ENCODE measurements around the gene ST7. TPM values are rescaled to one million over a fixed set of nuclear protein-coding genes. Genes with fewer than 3 reads are reported as not detected.
A peak's percentile ranks its signal among the peaks of the same experiment; 100 is the strongest.

The ST7 gene
- total and polyA plus RNA-seq, 2 of the 13 experiments (the other 11 are each of a cell fraction or from before 2014, with no cell fraction given), result 17.3 to 23.5 TPM

GRCh38 chr7:117011419-117012260 is 58.3 kb downstream of the ST7 start:
- Histone ChIP-seq H3K27ac (ENCODE audit: extremely low read length, insufficient read depth, low read length) (no peak overlapping the region), H3K36me3 (replicated peaks in 1 of 2; ENCODE audit: control insufficient read depth in 1 of 2, insufficient read depth in 2 of 2, low read length in 2 of 2) (no peaks in the 10 kb centered on the region), H3K9ac (ENCODE audit: insufficient read depth, low read depth, low read length) (no peak overlapping the region), H3K4me2 (ENCODE audit: low read depth, low read length) (no peak overlapping the region), H3K4me3 (replicated peaks in 1 of 3; ENCODE audit: insufficient read depth in 1 of 3, low read depth in 2 of 3, low read length in 3 of 3) (no peak overlapping the region), H2AFZ (ENCODE audit: low read length) (no peak overlapping the region), H4K20me1 (ENCODE audit: insufficient read depth, low read length) (no peaks in the 10 kb centered on the region), H3K79me2 (ENCODE audit: insufficient read depth, low read length) (no peaks in the 10 kb centered on the region), H3K9me3 (ENCODE audit: low read length) (no peaks in the 10 kb centered on the region), H3K4me1 (ENCODE audit: insufficient read depth, low read length) (no peaks in the 10 kb centered on the region), H3K27me3 (ENCODE audit: control insufficient read depth in 1 of 2, insufficient read depth in 2 of 2, low read length in 2 of 2) (no peaks in the 10 kb centered on the region)
- DNase-seq (ENCODE audit: low spot score) (no peak), ATAC-seq (no peak), FAIRE-seq (no peak)
- TF ChIP-seq ZNF652 (CRISPR knock-in tag; IDR thresholded peaks at IDR 0.05; ENCODE audit: borderline replicate concordance, low read depth), result peak; percentile 72
- TF ChIP-seq SNAI1 (CRISPR knock-in tag; IDR thresholded peaks at IDR 0.05; ENCODE audit: borderline replicate concordance), result no peak
- POLR2A ChIA-PET, result no interaction called here
- CTCF ChIA-PET (ENCODE audit: low intra/inter-chr PET ratio, low total read pairs), result no interaction called here
- 80% methylated on average over 6 of the region's 6 CpGs for WGBS (ENCODE audit: low lambda C conversion rate)
- in situ Hi-C loops (cut with HindIII; ENCODE audit: extremely low pct_ligation_motif_present, low pct_unique_long_range_greater_than_20kb), result no loop called here
- no TSS peak for BruUV-seq (replicated peaks)
- intact Hi-C loops (cut with micrococcal nuclease; ENCODE audit: unreplicated experiment), result loop anchor here (1.0 kb wide), 1 partner anchor 81 kb away; no protein-coding TSS in a partner anchor

GRCh38 chr7:117012284-117012683 is 59.0 kb downstream of the ST7 start:
- no peaks in the 10 kb centered on the region for H3K4me1 ChIP-seq (ENCODE audit: insufficient read depth, low read length)
- intact Hi-C loops (cut with micrococcal nuclease; ENCODE audit: unreplicated experiment) (loop anchor here (1.0 kb wide), 1 partner anchor 82 kb away; no protein-coding TSS in a partner anchor), in situ Hi-C loops (cut with HindIII; ENCODE audit: extremely low pct_ligation_motif_present, low pct_unique_long_range_greater_than_20kb) (no loop called here)
- H3K27ac ChIP-seq (ENCODE audit: extremely low read length, insufficient read depth, low read length), result no peak overlapping the region
- no peaks in the 10 kb centered on the region for H3K36me3 ChIP-seq (replicated peaks in 1 of 2; ENCODE audit: control insufficient read depth in 1 of 2, insufficient read depth in 2 of 2, low read length in 2 of 2)
- no peaks in the 10 kb centered on the region for H3K27me3 ChIP-seq (ENCODE audit: control insufficient read depth in 1 of 2, insufficient read depth in 2 of 2, low read length in 2 of 2)
- no peaks in the 10 kb centered on the region for H3K79me2 ChIP-seq (ENCODE audit: insufficient read depth, low read length)
- no peak overlapping the region for H3K4me3 ChIP-seq (replicated peaks in 1 of 3; ENCODE audit: insufficient read depth in 1 of 3, low read depth in 2 of 3, low read length in 3 of 3)
- no peaks in the 10 kb centered on the region for H4K20me1 ChIP-seq (ENCODE audit: insufficient read depth, low read length)
- H3K9me3 ChIP-seq (ENCODE audit: low read length), result no peaks in the 10 kb centered on the region
- POLR2A ChIA-PET, result no interaction called here
- no peak overlapping the region for H2AFZ ChIP-seq (ENCODE audit: low read length)
- H3K4me2 ChIP-seq (ENCODE audit: low read depth, low read length), result no peak overlapping the region
- DNase-seq (ENCODE audit: low spot score) (no peak), ATAC-seq (no peak), FAIRE-seq (no peak)
- no peak overlapping the region for H3K9ac ChIP-seq (ENCODE audit: insufficient read depth, low read depth, low read length)
- 82% methylated on average over 2 of the region's 2 CpGs for WGBS (ENCODE audit: low lambda C conversion rate)
- CTCF ChIA-PET (ENCODE audit: low intra/inter-chr PET ratio, low total read pairs), result interaction anchor here (0.9 to 1.2 kb wide), 3 partner anchors 81 to 414 kb away, joined by 3 read pairs; no protein-coding TSS in a partner anchor
- TF ChIP-seq ZNF629 (CRISPR knock-in tag; conservative IDR thresholded peaks at IDR 0.05), result peak; percentile 39; the same call in 1 of the 2 replicates
- TF ChIP-seq, protein P1, sequence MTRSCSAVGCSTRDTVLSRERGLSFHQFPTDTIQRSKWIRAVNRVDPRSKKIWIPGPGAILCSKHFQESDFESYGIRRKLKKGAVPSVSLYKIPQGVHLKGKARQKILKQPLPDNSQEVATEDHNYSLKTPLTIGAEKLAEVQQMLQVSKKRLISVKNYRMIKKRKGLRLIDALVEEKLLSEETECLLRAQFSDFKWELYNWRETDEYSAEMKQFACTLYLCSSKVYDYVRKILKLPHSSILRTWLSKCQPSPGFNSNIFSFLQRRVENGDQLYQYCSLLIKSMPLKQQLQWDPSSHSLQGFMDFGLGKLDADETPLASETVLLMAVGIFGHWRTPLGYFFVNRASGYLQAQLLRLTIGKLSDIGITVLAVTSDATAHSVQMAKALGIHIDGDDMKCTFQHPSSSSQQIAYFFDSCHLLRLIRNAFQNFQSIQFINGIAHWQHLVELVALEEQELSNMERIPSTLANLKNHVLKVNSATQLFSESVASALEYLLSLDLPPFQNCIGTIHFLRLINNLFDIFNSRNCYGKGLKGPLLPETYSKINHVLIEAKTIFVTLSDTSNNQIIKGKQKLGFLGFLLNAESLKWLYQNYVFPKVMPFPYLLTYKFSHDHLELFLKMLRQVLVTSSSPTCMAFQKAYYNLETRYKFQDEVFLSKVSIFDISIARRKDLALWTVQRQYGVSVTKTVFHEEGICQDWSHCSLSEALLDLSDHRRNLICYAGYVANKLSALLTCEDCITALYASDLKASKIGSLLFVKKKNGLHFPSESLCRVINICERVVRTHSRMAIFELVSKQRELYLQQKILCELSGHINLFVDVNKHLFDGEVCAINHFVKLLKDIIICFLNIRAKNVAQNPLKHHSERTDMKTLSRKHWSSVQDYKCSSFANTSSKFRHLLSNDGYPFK (CRISPR knock-in tag; IDR thresholded peaks at IDR 0.05; ENCODE audit: borderline replicate concordance), result no peak
- no TSS peak for BruUV-seq (replicated peaks)
